Naive thymus-derived CD4-positive, alpha-beta T cell (primary cell): ENCODE measurements around the gene C2CD2. TPM values are rescaled to one million over a fixed set of nuclear protein-coding genes. Genes with fewer than 3 reads are reported as not detected.

Experiments used
- ATAC-seq: fragments of 150-1000 bp; cut with Tn5 transposase; 2 replicates; pipeline ENCODE4 v1.10.0; 2021; ENCODE audit warnings: mild to moderate bottlenecking, moderate library complexity
- CTCF ChIA-PET: fragments of 350-600 bp; sonication (Branson Sonifier 250); formaldehyde crosslinking; loops from one replicate; lab custom pipeline; 2021; ENCODE audit warnings: antibody characterized with exemption; lab: Charles Lee
- POLR2A ChIA-PET: fragments of 350-600 bp; sonication (Branson Sonifier 250); formaldehyde crosslinking; loops from one replicate; lab custom pipeline; 2021; ENCODE audit warnings: antibody characterized with exemption, inconsistent platforms; lab: Charles Lee
- DNase-seq, 9 donors: peaks; one replicate each; pipeline versions ENCODE4 v3.0.0 to v3.0.0-alpha.2; 2020 to 2022; ENCODE audit warnings: mixed read lengths in 1 of 9
- H3K27ac ChIP-seq: one replicate; pipeline ENCODE4 v1.7.0; 2013; ENCODE audit warnings: mild to moderate bottlenecking, low read depth, low read length, moderate library complexity
- H3K27me3 ChIP-seq, 2 donors: one replicate each; pipeline ENCODE4 v1.7.0; 2013; ENCODE audit warnings: low read length in 2 of 2, mild to moderate bottlenecking in 2 of 2, moderate library complexity in 2 of 2; ENCODE audit not compliant: control insufficient read depth in 2 of 2, insufficient read depth in 2 of 2
- H3K36me3 ChIP-seq, 3 experiments: 1 replicate in 2 of 3; 2 replicates in 1 of 3; pipeline ENCODE4 v1.7.0; 2013; ENCODE audit warnings: low read length in 3 of 3, mild to moderate bottlenecking in 3 of 3, moderate library complexity in 1 of 3; ENCODE audit not compliant: insufficient read depth in 3 of 3, control insufficient read depth in 2 of 3
- H3K4me1 ChIP-seq, 2 donors: one replicate each; pipeline ENCODE4 v1.7.0; 2013; ENCODE audit warnings: low read length in 2 of 2, mild to moderate bottlenecking in 2 of 2, moderate library complexity in 1 of 2; ENCODE audit not compliant: control insufficient read depth in 2 of 2, insufficient read depth in 2 of 2
- H3K4me3 ChIP-seq: 2 replicates; pipeline ENCODE4 v1.7.0; 2013; ENCODE audit warnings: mild to moderate bottlenecking, low read length
- H3K9me3 ChIP-seq, 3 experiments: 1 replicate in 2 of 3; 2 replicates in 1 of 3; pipeline ENCODE4 v1.7.0; 2013; ENCODE audit warnings: low read length in 3 of 3; ENCODE audit not compliant: control insufficient read depth in 2 of 3
- H3K27ac Mint-ChIP-seq, 9 donors: one replicate each; pipeline ENCODE4 v1.8.0; 2020 to 2022; ENCODE audit warnings: mixed read lengths in 9 of 9, mild to moderate bottlenecking in 8 of 9, moderate library complexity in 5 of 9, inconsistent platforms in 2 of 9
- H3K27me3 Mint-ChIP-seq, 5 donors: one replicate each; pipeline ENCODE4 v1.8.0; 2021 to 2022; ENCODE audit warnings: mixed read lengths in 5 of 5, mild to moderate bottlenecking in 1 of 5
- H3K36me3 Mint-ChIP-seq, 5 donors: one replicate each; pipeline ENCODE4 v1.8.0; 2020 to 2022; ENCODE audit warnings: mixed read lengths in 5 of 5, mild to moderate bottlenecking in 3 of 5, inconsistent platforms in 1 of 5
- H3K4me1 Mint-ChIP-seq, 7 donors: one replicate each; pipeline ENCODE4 v1.8.0; 2020 to 2022; ENCODE audit warnings: mixed read lengths in 7 of 7, mild to moderate bottlenecking in 3 of 7, inconsistent platforms in 1 of 7
- H3K4me3 Mint-ChIP-seq, 10 donors: one replicate each; pipeline ENCODE4 v1.8.0; 2020 to 2022; ENCODE audit warnings: mild to moderate bottlenecking in 10 of 10, mixed read lengths in 10 of 10, moderate library complexity in 6 of 10, inconsistent platforms in 2 of 10
- H3K9me3 Mint-ChIP-seq, 11 donors: one replicate each; pipeline ENCODE4 v1.8.0; 2020 to 2022; ENCODE audit warnings: mixed read lengths in 11 of 11, mild to moderate bottlenecking in 4 of 11, inconsistent platforms in 1 of 11, moderate library complexity in 1 of 11
- intact Hi-C, 2 donors: fragments of 100-400 bp; cut with micrococcal nuclease; formaldehyde crosslinking; loops; one replicate each; pipeline ENCODE4 v1.15.1; 2023
- polyA plus RNA-seq, 2 donors: library from polyadenylated mRNA; unstranded; fragments of 300-500 nt; fragmentation: Illumina TruSeq; gene quantifications; one replicate each; pipeline ENCODE4 v1.2.3, GENCODE V29; 2021
- total RNA-seq, 6 experiments: library from RNA in 5 of 6; stranded (reverse) in 5 of 6; gene quantifications; 1 replicate in 5 of 6; 2 replicates in 1 of 6; pipeline ENCODE4 v1.2.3 and lab custom pipeline; 2021 to 2026

Gene C2CD2
- total and polyA plus RNA-seq, 7 experiments from 2014 or later, result 2.8 to 14.8 (median 10.0) TPM

DNA sequence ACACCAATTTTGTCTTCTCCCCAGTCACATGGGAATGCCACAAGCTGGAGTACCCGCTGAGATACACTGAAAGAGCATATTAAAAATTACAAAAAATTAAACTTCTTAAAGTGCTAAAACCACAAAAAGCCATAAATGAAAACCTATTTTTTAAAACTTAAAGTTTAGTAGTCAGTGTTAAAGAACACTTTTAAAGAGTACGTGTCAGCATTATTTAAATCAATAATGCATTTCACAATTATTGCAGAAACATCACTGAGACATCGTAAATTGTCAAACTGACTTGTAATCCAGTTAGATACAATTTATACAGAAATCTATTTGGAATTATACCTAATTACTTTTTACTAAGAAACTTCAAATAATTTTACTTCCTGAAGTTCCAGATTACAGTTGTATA, 33.5 kb upstream of the C2CD2 start:
- Histone ChIP-seq H3K4me1 (no peaks in the 10 kb centered on the region), H3K9me3 (peaks cover 0 to 6% (median 0%) of the 10 kb centered on the region in 3 experiments), H3K36me3 (peaks cover 0 to 17% (median 0%) of the 10 kb centered on the region in 3 experiments), H3K4me3 (no peak overlapping the region), H3K27ac (no peak overlapping the region), H3K27me3 (no peaks in the 10 kb centered on the region)
- ATAC-seq (no peak), DNase-seq (no peak)
- ChIA-PET CTCF (no interaction called here), POLR2A (interaction anchor here (1.0 to 1.1 kb wide), 2 partner anchors 18 to 76 kb away, joined by 3 read pairs; no protein-coding TSS in a partner anchor)
- H3K27ac Mint-ChIP-seq, result no peak overlapping the region
- peaks cover 0 to 13% (median 0%) of the 10 kb centered on the region in 5 donors for H3K27me3 Mint-ChIP-seq
- peaks cover 0 to 13% (median 7%) of the 10 kb centered on the region in 11 donors for H3K9me3 Mint-ChIP-seq
- H3K36me3 Mint-ChIP-seq, result peaks cover 7 to 24% (median 18%) of the 10 kb centered on the region in 5 donors
- H3K4me3 Mint-ChIP-seq, result no peak overlapping the region
- peaks cover 0 to 8% (median 0%) of the 10 kb centered on the region in 7 donors for H3K4me1 Mint-ChIP-seq
- intact Hi-C loops, result no loop called here

DNA sequence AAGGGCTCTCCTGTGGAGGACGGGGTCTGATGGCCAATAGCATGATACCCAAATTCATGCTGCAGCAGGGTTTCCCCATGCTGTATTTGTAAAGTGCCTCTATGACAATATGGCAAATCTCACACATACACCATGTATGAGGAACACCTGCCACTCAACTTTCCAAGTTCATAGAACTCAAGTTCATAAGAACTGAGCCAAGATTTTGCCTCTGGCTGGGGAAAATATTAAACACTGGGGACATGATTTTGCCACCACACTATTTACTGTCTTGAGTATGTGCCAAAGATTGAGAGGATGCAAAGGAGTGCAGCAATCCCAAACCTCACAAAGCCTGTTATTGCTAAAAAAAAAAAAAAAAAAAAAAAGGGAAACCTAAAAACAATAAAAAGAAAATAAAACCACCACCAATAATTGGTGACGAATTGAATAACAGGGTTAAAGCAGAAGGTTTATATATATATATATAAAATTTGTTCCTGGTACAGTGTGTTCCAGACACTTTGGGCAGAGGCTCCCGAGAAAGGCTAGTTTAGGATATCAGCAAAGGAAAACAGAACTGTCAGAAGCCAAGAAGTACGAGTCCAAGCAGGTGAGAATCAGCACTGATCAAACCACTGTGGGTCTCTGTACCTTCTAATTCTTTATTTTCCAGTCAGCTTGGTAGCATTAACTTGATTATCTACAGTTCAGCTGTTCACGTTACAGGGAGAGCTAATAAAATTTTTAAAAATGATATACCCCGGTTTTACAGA, 32.0 kb upstream of the C2CD2 start:
- POLR2A ChIA-PET, result interaction anchor here (1.1 kb wide), 1 partner anchor 19 kb away, joined by 3 read pairs; no protein-coding TSS in a partner anchor
- Histone ChIP-seq H3K4me1 (no peaks in the 10 kb centered on the region), H3K4me3 (no peak overlapping the region), H3K36me3 (peaks cover 0 to 2% (median 0%) of the 10 kb centered on the region in 3 experiments), H3K27ac (no peak overlapping the region), H3K9me3 (peaks cover 0 to 6% (median 0%) of the 10 kb centered on the region in 3 experiments), H3K27me3 (no peaks in the 10 kb centered on the region)
- H3K36me3 Mint-ChIP-seq, result peaks cover 5 to 14% (median 13%) of the 10 kb centered on the region in 5 donors
- no peak for ATAC-seq
- H3K4me1 Mint-ChIP-seq, result peaks cover 0 to 9% (median 0%) of the 10 kb centered on the region in 7 donors
- no peak overlapping the region for H3K4me3 Mint-ChIP-seq
- no peak overlapping the region for H3K27ac Mint-ChIP-seq
- CTCF ChIA-PET, result interaction anchor here (0.6 kb wide), 1 partner anchor 34 kb away, joined by 3 read pairs; no protein-coding TSS in a partner anchor
- H3K9me3 Mint-ChIP-seq, result peaks cover 0 to 16% (median 7%) of the 10 kb centered on the region in 11 donors
- no peak for DNase-seq
- peaks cover 0 to 13% (median 0%) of the 10 kb centered on the region in 5 donors for H3K27me3 Mint-ChIP-seq
- intact Hi-C loops, result no loop called here

DNA sequence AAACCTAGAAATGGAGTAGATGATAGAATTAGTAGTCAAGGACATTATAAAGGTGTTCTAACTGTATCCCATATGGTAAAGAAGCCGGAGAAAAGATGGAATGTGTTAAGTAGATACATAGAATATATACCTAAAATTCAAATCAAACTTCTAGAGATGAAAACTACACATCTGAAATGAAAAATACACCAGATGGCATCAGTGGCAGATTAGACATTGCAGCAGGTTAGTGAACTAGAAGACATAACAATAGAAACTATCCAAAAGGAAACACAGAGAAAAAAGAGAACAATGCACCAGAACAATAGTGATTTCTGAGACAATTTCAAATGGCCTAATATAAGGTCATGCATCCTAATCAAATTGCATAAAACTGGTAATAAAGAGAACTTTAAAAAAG, 29.4 kb upstream of the C2CD2 start:
- Histone ChIP-seq H3K27ac (no peak overlapping the region), H3K27me3 (peaks cover 0 to 4% of the 10 kb centered on the region in 2 donors), H3K4me3 (no peak overlapping the region), H3K4me1 (no peaks in the 10 kb centered on the region), H3K9me3 (peaks cover 0 to 6% (median 4%) of the 10 kb centered on the region in 3 experiments), H3K36me3 (no peaks in the 10 kb centered on the region)
- Mint-ChIP-seq H3K27ac (no peak overlapping the region), H3K4me1 (peaks cover 0 to 9% (median 0%) of the 10 kb centered on the region in 7 donors), H3K4me3 (no peak overlapping the region), H3K36me3 (peaks cover 4 to 13% (median 10%) of the 10 kb centered on the region in 5 donors), H3K9me3 (peaks cover 3 to 21% (median 11%) of the 10 kb centered on the region in 11 donors), H3K27me3 (peaks cover 0 to 13% (median 5%) of the 10 kb centered on the region in 5 donors)
- DNase-seq, result no peak
- intact Hi-C loops, result no loop called here
- no peak for ATAC-seq
- ChIA-PET CTCF (no interaction called here), POLR2A (no interaction called here)

DNA sequence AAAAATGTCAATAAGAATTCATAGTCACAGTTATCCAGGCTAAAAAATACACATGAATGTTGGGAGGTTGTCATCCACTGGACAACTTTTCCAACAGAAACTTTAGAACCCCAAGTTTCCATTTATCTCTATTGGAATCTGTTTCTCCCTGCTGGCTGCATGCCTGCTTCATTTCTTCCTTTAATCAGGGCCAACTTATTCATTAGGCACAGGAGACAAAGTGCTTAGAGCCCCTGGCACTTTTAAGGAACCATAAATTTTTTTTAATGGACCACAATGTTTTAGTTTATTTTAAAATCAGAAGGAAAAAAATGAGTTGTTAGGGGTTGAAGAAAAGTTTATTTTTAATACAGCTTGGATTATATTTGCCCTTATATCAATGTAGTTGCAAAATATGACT, 26.7 kb upstream of the C2CD2 start:
- H3K9me3 Mint-ChIP-seq, result peaks cover 3 to 21% (median 11%) of the 10 kb centered on the region in 11 donors
- no peak overlapping the region for H3K4me3 Mint-ChIP-seq
- no peak overlapping the region for H3K27ac ChIP-seq
- H3K27ac Mint-ChIP-seq, result no peak overlapping the region
- intact Hi-C loops, result no loop called here
- DNase-seq, result no peak
- no peaks in the 10 kb centered on the region for H3K36me3 ChIP-seq
- CTCF ChIA-PET, result no interaction called here
- no peak overlapping the region for H3K4me3 ChIP-seq
- peaks cover 0 to 13% (median 5%) of the 10 kb centered on the region in 5 donors for H3K27me3 Mint-ChIP-seq
- no peak for ATAC-seq
- H3K4me1 ChIP-seq, result no peaks in the 10 kb centered on the region
- H3K36me3 Mint-ChIP-seq, result peaks cover 4 to 13% (median 10%) of the 10 kb centered on the region in 5 donors
- H3K9me3 ChIP-seq, result peaks cover 0 to 6% (median 4%) of the 10 kb centered on the region in 3 experiments
- POLR2A ChIA-PET, result no interaction called here
- H3K27me3 ChIP-seq, result peaks cover 0 to 4% of the 10 kb centered on the region in 2 donors
- H3K4me1 Mint-ChIP-seq, result peaks cover 0 to 5% (median 0%) of the 10 kb centered on the region in 7 donors

DNA sequence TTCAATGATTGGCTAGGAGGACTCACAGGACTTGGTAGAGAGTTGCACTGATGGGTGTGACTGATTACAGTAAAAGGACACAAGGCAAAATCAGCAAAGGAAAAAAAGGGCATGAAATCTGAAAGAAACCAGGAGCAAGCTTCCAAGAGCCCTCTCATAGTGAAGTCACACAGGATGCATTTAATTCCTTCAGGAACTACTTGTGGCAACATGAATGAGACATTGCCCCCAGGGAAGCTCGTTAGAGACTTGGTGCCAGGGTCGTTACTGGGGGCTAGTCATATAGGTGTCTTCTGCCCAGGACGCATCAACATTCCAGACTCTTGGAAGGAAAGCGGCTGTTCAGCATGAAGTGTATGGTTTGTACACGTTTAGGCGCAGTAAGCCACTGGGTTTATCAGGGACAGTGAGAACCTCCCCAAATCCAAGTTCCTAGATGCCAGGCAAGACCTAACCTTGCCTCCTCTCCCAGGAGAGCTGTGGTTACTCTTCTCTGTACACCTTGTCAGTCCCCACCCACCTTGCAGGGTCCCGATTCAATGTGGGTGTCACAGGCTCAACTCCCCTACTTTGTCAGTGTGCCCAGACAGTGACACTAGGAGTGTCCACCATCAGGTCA, 26.0 kb upstream of the C2CD2 start:
- peaks cover 0 to 8% (median 5%) of the 10 kb centered on the region in 5 donors for H3K27me3 Mint-ChIP-seq
- peaks cover 4 to 13% (median 10%) of the 10 kb centered on the region in 5 donors for H3K36me3 Mint-ChIP-seq
- peaks cover 0 to 4% of the 10 kb centered on the region in 2 donors for H3K27me3 ChIP-seq
- peaks cover 2 to 7% (median 5%) of the 10 kb centered on the region in 7 donors for H3K4me1 Mint-ChIP-seq
- H3K9me3 ChIP-seq, result peaks cover 0 to 6% (median 4%) of the 10 kb centered on the region in 3 experiments
- ATAC-seq, result no peak
- H3K27ac ChIP-seq, result no peak overlapping the region
- peak overlapping the region in 1 of 9 donors; percentile 20 for H3K27ac Mint-ChIP-seq
- H3K4me3 ChIP-seq, result no peak overlapping the region
- H3K9me3 Mint-ChIP-seq, result peaks cover 3 to 21% (median 11%) of the 10 kb centered on the region in 11 donors
- POLR2A ChIA-PET, result no interaction called here
- H3K36me3 ChIP-seq, result no peaks in the 10 kb centered on the region
- intact Hi-C loops, result no loop called here
- DNase-seq, result no peak
- CTCF ChIA-PET, result no interaction called here
- H3K4me3 Mint-ChIP-seq, result no peak overlapping the region
- H3K4me1 ChIP-seq, result peaks cover 0 to 6% of the 10 kb centered on the region in 2 donors

DNA sequence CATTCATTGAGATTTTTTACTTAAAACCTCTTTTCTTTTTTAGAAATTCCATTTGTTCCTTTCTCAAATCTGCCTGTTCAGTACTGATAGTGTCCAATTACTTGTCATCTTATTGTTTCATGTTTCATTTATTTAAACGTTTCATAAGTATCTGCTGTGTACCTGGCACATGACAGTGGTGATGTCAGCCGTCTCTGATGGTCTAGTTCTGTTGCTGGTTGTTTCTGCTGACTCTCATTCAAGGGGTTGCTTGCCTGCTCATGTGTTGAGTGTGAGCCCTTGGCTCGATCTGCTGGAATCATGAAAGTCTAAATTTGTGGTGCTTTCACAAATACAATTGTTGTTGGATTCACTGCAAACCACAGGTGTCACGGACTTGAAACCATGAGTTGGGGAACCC, 25.5 kb upstream of the C2CD2 start:
- ChIA-PET CTCF (no interaction called here), POLR2A (no interaction called here)
- Mint-ChIP-seq H3K27me3 (peaks cover 0 to 8% (median 5%) of the 10 kb centered on the region in 5 donors), H3K36me3 (peaks cover 4 to 13% (median 7%) of the 10 kb centered on the region in 5 donors), H3K4me3 (no peak overlapping the region), H3K4me1 (peaks cover 8 to 12% (median 10%) of the 10 kb centered on the region in 7 donors), H3K27ac (no peak overlapping the region), H3K9me3 (peaks cover 3 to 21% (median 11%) of the 10 kb centered on the region in 11 donors)
- Histone ChIP-seq H3K4me3 (no peak overlapping the region), H3K9me3 (peaks cover 0 to 6% (median 4%) of the 10 kb centered on the region in 3 experiments), H3K27me3 (peaks cover 0 to 4% of the 10 kb centered on the region in 2 donors), H3K36me3 (no peaks in the 10 kb centered on the region), H3K27ac (no peak overlapping the region), H3K4me1 (peaks cover 0 to 11% of the 10 kb centered on the region in 2 donors)
- no peak for ATAC-seq
- intact Hi-C loops, result no loop called here
- no peak for DNase-seq
